GM18867 (cell line): ENCODE measurements around the gene SPTLC1.
A peak's percentile ranks its signal among the peaks of the same experiment; 100 is the strongest.
"Not testable (repeated sequence)": the region's sequence is repeated elsewhere in the genome, so short reads cannot be mapped to it uniquely, and the experiment has no call there.

Source experiments
- ATAC-seq: cut with Tn5 transposase; IDR thresholded peaks from one replicate; pipeline ENCODE4 v1.9.1; 2021; ENCODE audit warnings: mild to moderate bottlenecking, moderate library complexity; ENCODE audit not compliant: unreplicated experiment

The SPTLC1 gene

GRCh38 chr9:92115071-92115858 is at the start of gene SPTLC1:
Gene SPTLC1, minus strand, starts transcription at chr9:92115413. Its CDS starts 43 bp downstream, at chr9:92115370.
- ATAC-seq, result peak; percentile 97

GRCh38 chr9:92164975-92165374 is 49.8 kb upstream of the SPTLC1 start:
- no peak for ATAC-seq

- no peak for ATAC-seq
These were observed 49.3 kb upstream of the SPTLC1 start for GRCh38 chr9:92164490-92164889.

- no peak for ATAC-seq
These were observed 48.1 kb upstream of the SPTLC1 start for GRCh38 chr9:92163276-92163675.

DNA sequence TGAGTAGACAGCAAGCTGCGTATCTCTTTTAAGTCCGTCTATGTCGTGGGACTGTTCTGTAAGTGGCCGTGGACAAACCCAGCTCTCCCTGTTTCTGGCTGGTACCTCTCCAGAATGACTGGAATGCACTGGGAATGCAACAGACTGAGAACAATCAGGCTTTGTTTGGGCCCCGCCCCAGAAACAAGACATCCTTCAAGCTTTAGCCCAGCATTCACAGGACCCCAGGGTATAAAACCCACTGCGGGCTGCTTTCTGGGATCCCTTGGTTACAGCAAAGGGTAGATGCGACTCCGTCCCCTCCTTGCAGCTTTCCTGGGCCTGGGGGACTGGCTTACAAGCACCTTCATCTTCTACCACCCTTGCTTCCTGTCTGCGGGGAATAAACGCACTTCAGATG is 45.6 kb upstream of the SPTLC1 start:
- ATAC-seq, result no peak

DNA sequence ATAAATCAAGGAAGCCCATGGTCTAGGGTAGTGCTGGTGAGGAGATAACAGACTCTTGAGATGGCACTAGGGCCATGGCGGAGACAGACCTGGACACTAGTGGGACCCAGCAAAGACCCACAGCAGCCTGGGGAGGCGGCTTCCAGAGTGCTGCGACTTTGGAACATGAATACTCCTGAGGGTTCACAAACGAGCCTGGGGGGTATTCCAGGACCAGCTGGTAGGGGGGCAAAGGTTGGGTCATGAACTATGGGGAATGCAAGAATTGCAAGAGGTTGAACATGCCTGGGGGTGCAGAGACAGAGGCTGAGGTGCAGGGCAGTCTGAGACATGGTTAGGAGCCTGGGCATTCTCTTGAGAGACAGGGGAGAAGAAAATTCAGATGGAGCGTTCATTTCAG is 43.8 kb upstream of the SPTLC1 start:
- ATAC-seq, result no peak

- no peak for ATAC-seq
These were observed 42.9 kb upstream of the SPTLC1 start for GRCh38 chr9:92158097-92158601.

DNA sequence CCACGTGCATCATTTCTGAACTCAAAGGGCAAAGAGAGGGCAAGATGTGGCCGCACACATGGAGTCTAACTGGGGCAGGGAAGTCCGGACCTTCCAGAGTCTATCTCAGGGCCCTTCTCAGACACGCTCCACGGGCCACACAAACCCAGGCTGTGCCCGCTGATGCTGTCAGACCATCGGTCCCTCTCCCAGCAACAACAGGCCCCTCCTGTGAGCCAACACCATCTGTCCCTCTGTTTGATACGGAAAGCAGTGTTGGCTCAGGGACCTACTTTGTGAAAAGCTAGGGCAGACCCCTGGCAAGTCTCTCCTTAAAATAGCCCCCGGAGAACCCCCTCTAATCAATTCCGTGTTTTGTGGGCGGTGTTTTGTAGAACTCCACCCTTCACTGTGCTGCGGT is 40.5 kb upstream of the SPTLC1 start:
- ATAC-seq, result not testable (repeated sequence)

- ATAC-seq, result no peak
These were observed 40.0 kb upstream of the SPTLC1 start for GRCh38 chr9:92155221-92155620.

DNA sequence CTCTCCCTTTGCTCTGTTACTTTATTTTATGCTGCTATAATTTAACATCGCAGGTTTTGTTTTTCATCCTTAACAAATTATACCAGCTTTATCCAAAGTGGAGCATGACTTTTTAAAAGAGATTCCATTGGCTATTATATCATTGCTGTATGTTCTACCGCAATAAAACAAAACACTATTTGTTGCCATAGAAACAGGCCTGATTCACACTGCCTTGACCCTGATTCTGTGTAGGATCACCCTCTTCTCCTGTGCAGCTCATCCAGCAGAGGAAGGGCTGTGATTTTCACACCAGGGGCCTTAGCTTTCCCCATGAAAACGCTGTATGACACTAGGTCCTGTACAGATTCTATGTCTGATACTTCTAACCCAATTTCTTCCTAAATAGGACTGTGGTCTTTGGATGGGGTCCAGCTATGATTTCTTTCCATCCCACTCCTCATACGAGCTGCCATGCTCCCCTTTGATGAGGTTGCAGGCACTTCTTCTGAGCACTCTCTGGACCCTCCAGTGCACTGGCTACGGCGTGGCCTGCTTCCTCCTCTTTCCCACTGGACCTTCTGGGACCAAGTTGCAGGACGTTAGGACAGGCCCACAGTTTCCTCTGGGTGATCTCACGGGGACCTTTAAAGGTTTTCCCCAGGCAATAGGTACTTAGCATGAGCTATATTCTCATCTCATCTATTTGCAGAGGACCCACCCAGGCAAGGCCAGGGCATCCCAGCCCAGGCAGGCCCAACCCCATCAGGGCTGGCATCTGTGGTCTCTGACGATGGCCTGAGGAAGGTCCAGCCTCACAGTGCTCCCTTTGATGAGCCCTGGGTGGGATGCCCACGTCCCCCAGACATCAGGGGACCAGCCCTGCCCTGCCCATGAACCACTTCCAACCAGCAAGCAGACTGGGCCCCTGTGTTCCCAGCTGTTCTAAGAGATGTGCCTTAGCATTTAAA is 38.5 kb upstream of the SPTLC1 start:
- ATAC-seq, result not testable (repeated sequence)

GRCh38 chr9:92151691-92152393 is 36.6 kb upstream of the SPTLC1 start:
- ATAC-seq, result no peak

DNA sequence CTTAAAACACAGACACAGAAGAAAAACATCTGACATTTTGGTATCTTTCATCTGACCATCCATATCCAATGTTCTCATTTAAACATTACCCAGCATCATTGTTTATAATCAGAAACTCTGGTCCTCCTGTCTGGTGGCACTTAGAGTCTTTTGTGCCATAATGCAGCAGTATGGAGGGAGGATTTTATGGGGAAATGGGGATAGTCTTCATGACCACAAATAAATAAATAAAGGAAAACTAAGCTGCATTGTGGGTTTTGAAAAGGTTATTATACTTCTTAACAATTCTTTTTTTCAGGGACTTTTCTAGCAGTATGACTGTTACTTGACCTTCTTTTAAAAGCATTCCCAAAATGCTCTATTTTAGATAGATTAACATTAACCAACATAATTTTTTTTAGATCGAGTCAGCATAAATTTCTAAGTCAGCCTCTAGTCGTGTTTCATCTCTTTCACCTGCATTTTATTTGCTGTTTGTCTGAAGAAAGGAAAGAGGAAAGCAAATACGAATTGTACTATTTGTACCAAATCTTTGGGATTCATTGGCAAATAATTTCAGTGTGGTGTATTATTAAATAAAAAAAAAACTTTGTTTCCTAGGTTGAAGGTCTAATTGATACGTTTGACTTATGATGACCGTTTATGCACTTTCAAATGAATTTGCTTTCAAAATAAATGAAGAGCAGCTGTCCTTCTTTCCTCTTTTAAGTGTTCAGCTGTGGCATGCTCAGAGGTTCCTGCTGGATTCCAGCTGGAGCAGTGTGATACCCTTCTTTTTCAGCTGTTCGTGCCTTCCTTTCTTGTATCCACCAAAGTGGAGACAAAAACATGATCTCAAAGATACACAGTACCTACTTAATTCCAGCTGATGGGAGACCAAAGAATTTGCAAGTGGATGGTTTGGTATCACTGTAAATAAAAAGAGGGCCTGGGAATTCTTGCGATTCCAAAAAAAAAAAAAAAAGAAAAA is 35.6 kb upstream of the SPTLC1 start:
- ATAC-seq, result not testable (repeated sequence)

DNA sequence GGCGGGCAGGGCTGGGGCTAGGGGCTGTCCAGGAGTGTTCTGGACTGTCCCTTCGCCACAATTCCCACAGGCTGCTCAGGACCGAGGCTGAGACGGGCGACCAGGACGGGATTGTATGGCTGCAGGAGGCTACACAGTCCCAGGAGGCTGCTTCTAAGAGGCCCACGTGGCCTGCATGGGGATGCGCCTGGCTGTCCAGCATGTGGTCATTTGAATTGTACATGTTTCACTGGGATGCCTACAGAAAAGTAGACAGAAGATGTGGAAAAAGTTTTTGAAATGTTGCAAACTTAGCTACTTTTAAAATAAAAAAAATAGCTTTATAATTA is 32.6 kb upstream of the SPTLC1 start:
- ATAC-seq, result no peak

GRCh38 chr9:92147030-92147851 is 32.0 kb upstream of the SPTLC1 start:
- peak; percentile 75 for ATAC-seq

DNA sequence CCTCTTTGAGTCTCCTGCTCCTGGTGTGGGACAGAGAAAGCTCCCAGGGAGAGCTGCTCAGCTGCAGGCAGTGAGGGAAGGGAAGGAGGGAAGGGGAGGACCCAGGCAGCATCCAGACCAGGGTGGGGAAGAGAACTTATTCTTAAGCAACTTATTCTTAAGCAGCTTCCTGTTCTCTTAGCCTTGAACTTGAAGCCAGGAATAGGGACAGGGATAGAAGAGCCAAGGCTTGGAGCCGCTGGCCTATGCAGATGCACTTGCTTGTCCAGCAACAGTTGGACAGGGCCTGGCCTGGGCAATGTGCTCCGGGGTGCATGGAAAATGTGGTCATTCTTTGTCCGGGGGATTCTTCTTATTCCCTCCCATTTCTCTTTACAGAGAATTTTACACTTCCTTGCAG is 31.4 kb upstream of the SPTLC1 start:
- ATAC-seq, result no peak

DNA sequence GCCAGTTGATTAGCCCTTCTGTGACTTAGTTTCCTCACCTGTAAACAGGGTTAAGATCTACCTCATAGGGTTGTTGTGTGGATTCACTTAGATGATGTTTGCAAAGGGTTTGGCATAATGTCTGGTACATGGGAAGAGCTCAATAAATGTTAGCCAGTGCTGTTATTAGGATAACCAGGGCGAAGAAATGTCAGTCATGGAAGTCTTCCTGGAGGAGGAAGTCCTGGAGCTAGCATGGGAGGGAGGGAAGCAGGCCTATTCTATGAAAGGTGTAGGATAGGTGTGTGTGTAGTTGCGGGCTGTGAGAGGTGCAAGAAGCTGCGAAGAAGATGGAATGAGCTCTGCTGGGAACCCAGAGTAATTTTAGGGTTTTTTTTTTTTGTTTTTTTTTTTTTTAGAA is 30.6 kb upstream of the SPTLC1 start:
- ATAC-seq, result not testable (repeated sequence)

DNA sequence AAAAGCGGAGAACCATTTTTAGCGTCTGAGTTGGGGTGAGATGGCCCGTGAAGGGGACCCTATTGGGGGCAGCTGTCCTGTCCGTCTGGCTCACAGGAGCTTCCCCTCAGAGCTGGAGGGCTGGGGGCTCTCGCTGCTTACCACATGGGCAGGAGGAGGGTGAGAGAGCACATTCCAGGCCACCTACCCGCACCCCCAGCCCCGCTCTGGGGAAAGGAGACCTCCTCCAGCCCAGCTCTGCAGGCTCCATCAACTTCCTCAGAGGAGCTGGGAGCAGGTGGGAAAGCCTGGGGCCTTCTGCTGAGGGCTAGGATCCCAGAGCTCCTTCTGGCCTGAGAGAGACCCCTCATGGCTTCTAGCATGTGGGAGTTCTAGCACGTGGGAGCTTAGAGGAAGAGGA is 27.1 kb upstream of the SPTLC1 start:
- ATAC-seq, result no peak

DNA sequence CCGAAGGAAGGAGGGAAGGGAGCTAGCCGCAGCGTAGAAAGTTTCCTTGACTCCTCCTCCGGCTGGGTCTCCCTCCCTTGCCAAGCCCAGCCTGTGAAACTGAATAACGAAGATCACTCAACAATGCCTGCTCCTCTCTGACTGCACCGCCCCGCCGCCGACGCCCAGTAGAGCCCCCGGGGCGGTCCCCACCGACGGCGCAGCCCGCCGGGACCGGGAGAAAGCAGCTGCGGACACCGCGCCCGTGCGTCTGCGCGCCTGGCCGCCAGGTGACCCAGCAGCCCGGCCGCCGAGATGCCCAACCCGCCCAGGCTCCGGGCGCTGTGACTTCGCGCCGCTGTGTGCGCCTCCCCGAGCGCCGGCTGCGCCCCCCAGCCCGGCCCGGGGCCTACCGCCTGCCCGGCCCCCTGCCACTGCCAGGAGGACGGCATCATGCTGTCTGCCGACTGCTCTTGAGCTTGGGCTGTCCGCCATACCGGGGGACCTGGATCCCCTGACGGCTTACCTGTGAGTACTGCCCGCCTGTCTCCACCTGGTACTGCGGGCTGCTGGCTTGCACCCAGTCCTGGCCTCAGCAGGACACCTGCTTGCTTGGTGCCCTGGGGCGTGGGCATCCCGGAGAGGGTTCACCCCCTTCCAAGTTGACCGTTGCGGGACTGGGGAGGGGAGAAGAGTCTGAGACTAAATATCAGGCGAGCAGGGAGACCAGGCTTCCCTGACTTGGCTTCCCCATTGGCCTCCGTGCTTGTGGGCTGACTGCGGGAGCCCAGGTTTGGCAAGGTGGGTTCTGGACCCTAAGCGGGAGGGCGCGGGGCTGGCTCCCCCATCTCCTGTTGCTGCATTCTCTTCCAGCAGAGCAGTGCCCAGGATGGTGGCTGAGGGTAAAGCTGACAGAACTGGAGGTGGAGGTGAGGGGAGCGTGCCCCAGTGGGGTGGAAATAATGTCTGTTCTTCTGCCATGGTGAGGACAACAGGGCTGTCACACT is 26.2 kb upstream of the SPTLC1 start:
- ATAC-seq, result no peak
